IMR-90 (cell line): ENCODE measurements around the gene CYB561D1. TPM values are rescaled to one million over a fixed set of nuclear protein-coding genes. Genes with fewer than 3 reads are reported as not detected.

Experiments
- ATAC-seq: fragments of 200-7000 bp; cut with Tn5 transposase; 2 replicates; pipeline ENCODE4 v1.9.1; 2020; ENCODE audit warnings: low read depth, mild to moderate bottlenecking, moderate library complexity
- BruUV-seq: library from RNA; stranded (reverse); fragments of 400-500 nt; replicated peaks from 2 replicates; lab custom pipeline; 2021; lab: Mats Ljungman, UMichigan
- CTCF ChIA-PET: fragments of 300-600 bp; formaldehyde crosslinking; extraction: SDS; loops from one replicate; lab custom pipeline; 2021; ENCODE audit warnings: antibody characterized with exemption; lab: Yijun Ruan, JAX
- POLR2A ChIA-PET: fragments of 300-600 bp; sonication (Branson Sonifier 250); formaldehyde crosslinking; loops from one replicate; lab custom pipeline; 2022; ENCODE audit warnings: antibody characterized with exemption; ENCODE audit not compliant: unreplicated experiment; lab: Charles Lee
- DNase-seq: peaks from one replicate; pipeline ENCODE4 v3.0.0; 2013
- H2AFZ ChIP-seq: replicated peaks from 2 replicates; pipeline ENCODE3; 2013; ENCODE audit warnings: low read length, mild to moderate bottlenecking; ENCODE audit not compliant: poor library complexity
- H2AK5ac ChIP-seq: 2 replicates; pipeline ENCODE4 v1.6.1; 2013; ENCODE audit warnings: low read depth, low read length, inconsistent platforms
- H2AK9ac ChIP-seq: replicated peaks from 2 replicates; pipeline ENCODE3; 2013; ENCODE audit warnings: mild to moderate bottlenecking, low read depth, low read length, moderate library complexity; ENCODE audit not compliant: poor library complexity
- H2BK120ac ChIP-seq: 2 replicates; pipeline ENCODE4 v1.6.1; 2013; ENCODE audit warnings: low read depth, low read length, inconsistent platforms
- H2BK15ac ChIP-seq: 3 replicates; pipeline ENCODE4 v1.6.1; 2013; ENCODE audit warnings: low read depth, low read length, inconsistent platforms
- H2BK20ac ChIP-seq: 2 replicates; pipeline ENCODE4 v1.6.1; 2013; ENCODE audit warnings: low read depth, mild to moderate bottlenecking, inconsistent platforms, low read length, moderate library complexity
- H2BK5ac ChIP-seq: 2 replicates; pipeline ENCODE4 v1.6.1; 2013; ENCODE audit warnings: mild to moderate bottlenecking, low read depth, low read length, inconsistent platforms; ENCODE audit not compliant: poor library complexity, severe bottlenecking
- H3K14ac ChIP-seq: replicated peaks from 2 replicates; pipeline ENCODE4 v1.6.1; 2013; ENCODE audit warnings: low read depth, low read length, inconsistent platforms
- H3K18ac ChIP-seq: 2 replicates; pipeline ENCODE4 v1.6.1; 2013; ENCODE audit warnings: low read depth, low read length, control low read depth
- H3K23ac ChIP-seq: 2 replicates; pipeline ENCODE4 v1.6.1; 2013; ENCODE audit warnings: low read depth, low read length, inconsistent platforms
- H3K27ac ChIP-seq: 2 replicates; pipeline ENCODE4 v1.5.1; 2013; ENCODE audit warnings: mild to moderate bottlenecking, control low read depth, low read length; ENCODE audit not compliant: insufficient read depth
- H3K27me3 ChIP-seq: 2 replicates; pipeline ENCODE4 v1.6.1; 2013; ENCODE audit warnings: low read length; ENCODE audit not compliant: control insufficient read depth, insufficient read depth
- H3K36me3 ChIP-seq: 2 replicates; pipeline ENCODE4 v1.6.1; 2013; ENCODE audit warnings: low read length, mixed read lengths; ENCODE audit not compliant: control insufficient read depth, insufficient read depth
- H3K4ac ChIP-seq: 2 replicates; pipeline ENCODE4 v1.6.1; 2013; ENCODE audit warnings: low read depth, low read length, inconsistent platforms
- H3K4me1 ChIP-seq: 2 replicates; pipeline ENCODE4 v1.6.1; 2013; ENCODE audit warnings: low read length, mixed read lengths; ENCODE audit not compliant: control insufficient read depth, insufficient read depth
- H3K4me2 ChIP-seq: 2 replicates; pipeline ENCODE4 v1.6.1; 2013; ENCODE audit warnings: low read depth, mild to moderate bottlenecking, control low read depth, low read length, moderate library complexity
- H3K4me3 ChIP-seq: 2 replicates; pipeline ENCODE4 v1.5.1; 2013; ENCODE audit warnings: low read depth, mild to moderate bottlenecking, control low read depth, low read length, moderate library complexity; ENCODE audit not compliant: insufficient read depth
- H3K56ac ChIP-seq: 2 replicates; pipeline ENCODE4 v1.6.1; 2013; ENCODE audit warnings: low read length, inconsistent platforms; ENCODE audit not compliant: insufficient read depth; ENCODE audit errors: extremely low read depth
- H3K79me1 ChIP-seq, 2 experiments: 2 replicates each; pipeline ENCODE4 v1.6.1; 2013; ENCODE audit warnings: low read length in 2 of 2, inconsistent platforms in 1 of 2, low read depth in 1 of 2
- H3K9ac ChIP-seq: 2 replicates; pipeline ENCODE4 v1.6.1; 2013; ENCODE audit warnings: low read depth, low read length, control low read depth
- H3K9me1 ChIP-seq: 2 replicates; pipeline ENCODE4 v1.6.1; 2013; ENCODE audit warnings: low read length, inconsistent platforms; ENCODE audit not compliant: insufficient read depth
- H3K9me3 ChIP-seq: 2 replicates; pipeline ENCODE4 v1.6.1; 2013; ENCODE audit warnings: low read length; ENCODE audit not compliant: control insufficient read depth, insufficient read depth
- H4K20me1 ChIP-seq: 2 replicates; pipeline ENCODE4 v1.6.1; 2013; ENCODE audit warnings: low read length, inconsistent platforms; ENCODE audit not compliant: insufficient read depth
- H4K5ac ChIP-seq: 2 replicates; pipeline ENCODE4 v1.6.1; 2013; ENCODE audit warnings: mild to moderate bottlenecking, low read depth, low read length, control low read depth
- H4K8ac ChIP-seq, 2 experiments: 2 replicates each; pipeline ENCODE4 v1.6.1; 2013; ENCODE audit warnings: low read depth in 2 of 2, low read length in 2 of 2, control low read depth in 1 of 2, inconsistent platforms in 1 of 2
- H4K91ac ChIP-seq: 2 replicates; pipeline ENCODE4 v1.6.1; 2013; ENCODE audit warnings: low read depth, low read length, inconsistent platforms; ENCODE audit not compliant: insufficient read depth
- BHLHE40 ChIP-seq: fragments of 150-350 bp; IDR thresholded peaks from 2 replicates; pipeline ENCODE4 v1.6.1; 2016; ENCODE audit warnings: mild to moderate bottlenecking, low read depth, low read length
- CEBPB ChIP-seq: IDR thresholded peaks from 2 replicates; pipeline ENCODE4 v1.6.1; 2012; ENCODE audit warnings: low read depth, low read length, improper control_type of control experiment
- CHD1 ChIP-seq: IDR thresholded peaks from 2 replicates; pipeline ENCODE4 v1.6.1; 2012; ENCODE audit warnings: low read depth, low read length, improper control_type of control experiment
- FOS ChIP-seq: fragments of 150-350 bp; IDR thresholded peaks from 2 replicates; pipeline ENCODE4 v1.6.1; 2016; ENCODE audit warnings: low read depth, low read length
- MAFK ChIP-seq: IDR thresholded peaks from 2 replicates; pipeline ENCODE4 v1.6.1; 2012; ENCODE audit warnings: low read depth, low read length, improper control_type of control experiment
- MAZ ChIP-seq: IDR thresholded peaks from 2 replicates; pipeline ENCODE4 v1.6.1; 2012; ENCODE audit warnings: low read depth, mild to moderate bottlenecking, low read length, improper control_type of control experiment, moderate library complexity, borderline replicate concordance
- MXI1 ChIP-seq: IDR thresholded peaks from 2 replicates; pipeline ENCODE4 v1.6.1; 2012; ENCODE audit warnings: low read depth, mild to moderate bottlenecking, low read length, moderate library complexity, borderline replicate concordance
- NFE2L2 ChIP-seq: fragments of 150-350 bp; IDR thresholded peaks from 2 replicates; pipeline ENCODE4 v1.6.1; 2016; ENCODE audit warnings: low read depth, mild to moderate bottlenecking, low read length
- RAD21 ChIP-seq: IDR thresholded peaks from 2 replicates; pipeline ENCODE4 v1.6.1; 2012; ENCODE audit warnings: low read length, improper control_type of control experiment
- RCOR1 ChIP-seq: IDR thresholded peaks from 2 replicates; pipeline ENCODE4 v1.6.1; 2012; ENCODE audit warnings: mild to moderate bottlenecking, low read length, improper control_type of control experiment; ENCODE audit not compliant: insufficient replicate concordance
- RFX5 ChIP-seq: IDR thresholded peaks from 2 replicates; pipeline ENCODE4 v1.8.0; 2012; ENCODE audit warnings: low read depth, mild to moderate bottlenecking, low read length, moderate library complexity
- SMC3 ChIP-seq: fragments of 150-350 bp; IDR thresholded peaks from 2 replicates; pipeline ENCODE4 v1.6.1; 2016; ENCODE audit warnings: low read depth, mild to moderate bottlenecking, antibody characterized with exemption, low read length, moderate library complexity
- WGBS, 2 experiments: methylation state at CpG; one replicate each; pipeline versions ENCODE4 v1.1.5 to v1.1.7; 2013; ENCODE audit warnings: missing lambda C conversion rate in 2 of 2; ENCODE audit not compliant: insufficient read length in 1 of 2; ENCODE audit errors: extremely low coverage in 2 of 2; 5-methylcytosine and 5-hydroxymethylcytosine counted together
- dilution Hi-C: fragments of 300-500 bp; cut with HindIII; formaldehyde crosslinking; loops from one replicate; pipeline ENCODE4 v1.14.3; 2018; ENCODE audit warnings: low sequenced_read_pairs; ENCODE audit not compliant: unreplicated experiment
- in situ Hi-C: fragments of 300-500 bp; cut with MboI; formaldehyde crosslinking; loops from 3 replicates; pipeline ENCODE4 v1.14.3; 2019; ENCODE audit warnings: low sequenced_read_pairs, inconsistent platforms, mixed read lengths
- intact Hi-C: fragments of 100-400 bp; cut with micrococcal nuclease; formaldehyde crosslinking; loops from 2 replicates; pipeline ENCODE4 v1.10.0; 2022
- polyA plus RNA-seq, 3 experiments: library from polyadenylated mRNA; depleted of rRNA; stranded (reverse); fragments of >200 nt; gene quantifications; 2 replicates each; pipeline ENCODE4 v1.2.3, GENCODE V29; 2012; ENCODE audit warnings: low replicate concordance in 1 of 3
- total RNA-seq: library from RNA; depleted of rRNA; stranded (reverse); fragments of >200 nt; gene quantifications from 2 replicates; pipeline ENCODE4 v1.2.3, GENCODE V29; 2012
- TF ChIP-seq, protein P1 (sequence below): conservative IDR thresholded peaks from 2 replicates; pipeline ENCODE4 v1.5.1; 2012; ENCODE audit warnings: mild to moderate bottlenecking, low read depth, low read length, improper control_type of control experiment
- TF ChIP-seq, protein P2 (sequence below): fragments of 150-350 bp; IDR thresholded peaks from 2 replicates; pipeline ENCODE4 v1.6.1; 2016; ENCODE audit warnings: low read depth, mild to moderate bottlenecking, low read length, moderate library complexity, borderline replicate concordance
- TF ChIP-seq, protein P3 (sequence below): fragments of 150-350 bp; IDR thresholded peaks from 2 replicates; pipeline ENCODE4 v1.6.1; 2017; ENCODE audit warnings: mild to moderate bottlenecking, antibody characterized with exemption, low read length, low read depth

Gene CYB561D1
- total and polyA plus RNA-seq, 2 of the 4 experiments (the other 2 are of a cell fraction) = 5.7 to 8.1 TPM

DNA sequence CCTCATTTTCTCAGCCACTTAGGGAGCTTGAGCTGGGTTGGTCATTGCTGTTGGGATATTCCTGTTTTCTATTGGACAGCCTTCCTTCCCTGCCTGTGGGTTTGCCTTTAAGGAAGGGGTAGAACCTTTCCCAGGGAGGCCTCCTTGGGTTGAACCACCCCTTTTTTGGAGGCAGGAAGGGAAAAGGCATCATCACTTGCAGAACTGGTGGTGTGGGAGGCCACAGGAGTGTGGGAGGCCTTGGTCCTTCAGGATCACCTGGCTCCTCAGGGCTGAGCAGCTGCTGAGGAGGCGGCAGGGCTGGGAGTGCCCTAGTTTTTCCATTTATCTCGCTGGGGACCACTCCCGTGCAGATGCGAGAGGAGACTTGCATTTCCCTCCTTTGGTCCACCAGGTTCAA is 667 bp upstream of the CYB561D1 start:
- H3K27me3 ChIP-seq = no peaks in the 10 kb centered on the region
- no peak overlapping the region for H3K27ac ChIP-seq
- H3K36me3 ChIP-seq = peaks cover 22% of the 10 kb centered on the region
- peak overlapping the region; percentile 84; the same call in 1 of the 2 replicates for H3K23ac ChIP-seq
- H2BK120ac ChIP-seq = peak overlapping the region; percentile 41; the same call in 1 of the 2 replicates
- H3K18ac ChIP-seq = no peak overlapping the region
- peak overlapping the region; percentile 77; the same call in 1 of the 2 replicates for H3K4me2 ChIP-seq
- no peak overlapping the region for H3K4me3 ChIP-seq
- peak overlapping the region; percentile 54; the same call in 1 of the 2 replicates for H4K91ac ChIP-seq
- peak overlapping the region; percentile 69; the same call in 1 of the 2 replicates for H3K14ac ChIP-seq
- no TSS peak for BruUV-seq
- peak overlapping the region; percentile 98 for H2AFZ ChIP-seq
- no peaks in the 10 kb centered on the region for H3K9me3 ChIP-seq
- no peak for ATAC-seq
- no peak overlapping the region for H3K56ac ChIP-seq
- H4K5ac ChIP-seq = peak overlapping the region; percentile 69
- H3K9ac ChIP-seq = peak overlapping the region; percentile 31; the same call in 1 of the 2 replicates
- intact Hi-C loops (no loop called here), in situ Hi-C loops (no loop called here), dilution Hi-C loops (no loop called here)
- POLR2A ChIA-PET = no interaction called here
- WGBS, 2 experiments = no CpG with 5 or more reads among the region's 4 CpGs
- TF ChIP-seq MAZ = no peak
- TF ChIP-seq BHLHE40 = no peak
- TF ChIP-seq, protein P1, sequence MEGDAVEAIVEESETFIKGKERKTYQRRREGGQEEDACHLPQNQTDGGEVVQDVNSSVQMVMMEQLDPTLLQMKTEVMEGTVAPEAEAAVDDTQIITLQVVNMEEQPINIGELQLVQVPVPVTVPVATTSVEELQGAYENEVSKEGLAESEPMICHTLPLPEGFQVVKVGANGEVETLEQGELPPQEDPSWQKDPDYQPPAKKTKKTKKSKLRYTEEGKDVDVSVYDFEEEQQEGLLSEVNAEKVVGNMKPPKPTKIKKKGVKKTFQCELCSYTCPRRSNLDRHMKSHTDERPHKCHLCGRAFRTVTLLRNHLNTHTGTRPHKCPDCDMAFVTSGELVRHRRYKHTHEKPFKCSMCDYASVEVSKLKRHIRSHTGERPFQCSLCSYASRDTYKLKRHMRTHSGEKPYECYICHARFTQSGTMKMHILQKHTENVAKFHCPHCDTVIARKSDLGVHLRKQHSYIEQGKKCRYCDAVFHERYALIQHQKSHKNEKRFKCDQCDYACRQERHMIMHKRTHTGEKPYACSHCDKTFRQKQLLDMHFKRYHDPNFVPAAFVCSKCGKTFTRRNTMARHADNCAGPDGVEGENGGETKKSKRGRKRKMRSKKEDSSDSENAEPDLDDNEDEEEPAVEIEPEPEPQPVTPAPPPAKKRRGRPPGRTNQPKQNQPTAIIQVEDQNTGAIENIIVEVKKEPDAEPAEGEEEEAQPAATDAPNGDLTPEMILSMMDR = no peak
- TF ChIP-seq, protein P2, sequence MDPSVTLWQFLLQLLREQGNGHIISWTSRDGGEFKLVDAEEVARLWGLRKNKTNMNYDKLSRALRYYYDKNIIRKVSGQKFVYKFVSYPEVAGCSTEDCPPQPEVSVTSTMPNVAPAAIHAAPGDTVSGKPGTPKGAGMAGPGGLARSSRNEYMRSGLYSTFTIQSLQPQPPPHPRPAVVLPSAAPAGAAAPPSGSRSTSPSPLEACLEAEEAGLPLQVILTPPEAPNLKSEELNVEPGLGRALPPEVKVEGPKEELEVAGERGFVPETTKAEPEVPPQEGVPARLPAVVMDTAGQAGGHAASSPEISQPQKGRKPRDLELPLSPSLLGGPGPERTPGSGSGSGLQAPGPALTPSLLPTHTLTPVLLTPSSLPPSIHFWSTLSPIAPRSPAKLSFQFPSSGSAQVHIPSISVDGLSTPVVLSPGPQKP = no peak
- TF ChIP-seq CEBPB = no peak
- no peak for TF ChIP-seq RAD21
- no peak for TF ChIP-seq RFX5
- no peak for TF ChIP-seq NFE2L2
- no peak for TF ChIP-seq MAFK
- TF ChIP-seq SMC3 = no peak
- TF ChIP-seq RCOR1 = no peak
- no peak for TF ChIP-seq FOS
- TF ChIP-seq, protein P3, sequence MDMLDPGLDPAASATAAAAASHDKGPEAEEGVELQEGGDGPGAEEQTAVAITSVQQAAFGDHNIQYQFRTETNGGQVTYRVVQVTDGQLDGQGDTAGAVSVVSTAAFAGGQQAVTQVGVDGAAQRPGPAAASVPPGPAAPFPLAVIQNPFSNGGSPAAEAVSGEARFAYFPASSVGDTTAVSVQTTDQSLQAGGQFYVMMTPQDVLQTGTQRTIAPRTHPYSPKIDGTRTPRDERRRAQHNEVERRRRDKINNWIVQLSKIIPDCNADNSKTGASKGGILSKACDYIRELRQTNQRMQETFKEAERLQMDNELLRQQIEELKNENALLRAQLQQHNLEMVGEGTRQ = no peak
- TF ChIP-seq MXI1 = no peak
- no peak for TF ChIP-seq CHD1
- H2AK9ac ChIP-seq = peak overlapping the region; percentile 35
- H2BK20ac ChIP-seq = no peak overlapping the region
- H3K4me1 ChIP-seq = peaks cover 6% of the 10 kb centered on the region
- peak overlapping the region; percentile 56 for H3K4ac ChIP-seq
- CTCF ChIA-PET = interaction anchor here (1.1 to 8.5 kb wide), 3 partner anchors 17 to 39 kb away, joined by 3 to 75 read pairs (median 4); no protein-coding TSS in a partner anchor
- DNase-seq = no peak
- no peak overlapping the region for H2BK5ac ChIP-seq
- H3K79me1 ChIP-seq = peaks cover 15 to 32% of the 10 kb centered on the region in 2 experiments
- no peak overlapping the region for H2BK15ac ChIP-seq
- peaks cover 2% of the 10 kb centered on the region; the same call in 1 of the 2 replicates for H4K20me1 ChIP-seq
- peaks cover 8% of the 10 kb centered on the region for H3K9me1 ChIP-seq
- H2AK5ac ChIP-seq = 0 out of 2 replicates have a peak overlapping the region, but pooled peaks have one; percentile 29
- peak overlapping the region; percentile 80 to 97 for H4K8ac ChIP-seq
